ENCODE measurements around the gene PKD1L1.

The PKD1L1 gene

GRCh38 chr7:47818796-47819606, 129.3 kb downstream of the PKD1L1 start:
- H3K9me3 Mint-ChIP-seq = no peaks in the 10 kb centered on the region
- H3K27ac Mint-ChIP-seq = no peak overlapping the region
- no peaks in the 10 kb centered on the region for H3K27me3 Mint-ChIP-seq
- peak; percentile 61 for ATAC-seq
- no peak overlapping the region for H3K4me3 Mint-ChIP-seq
- no peaks in the 10 kb centered on the region for H3K4me1 Mint-ChIP-seq
- H3K36me3 Mint-ChIP-seq = no peaks in the 10 kb centered on the region

GRCh38 chr7:47817917-47818316, 130.3 kb downstream of the PKD1L1 start:
- H3K4me1 Mint-ChIP-seq = peaks cover 8% of the 10 kb centered on the region
- H3K27ac Mint-ChIP-seq = no peak overlapping the region
- no peaks in the 10 kb centered on the region for H3K36me3 Mint-ChIP-seq
- H3K9me3 Mint-ChIP-seq = no peaks in the 10 kb centered on the region
- ATAC-seq = no peak
- no peaks in the 10 kb centered on the region for H3K27me3 Mint-ChIP-seq
- no peak overlapping the region for H3K4me3 Mint-ChIP-seq

- Mint-ChIP-seq H3K4me3 (no peak overlapping the region), H3K27ac (no peak overlapping the region), H3K27me3 (no peaks in the 10 kb centered on the region), H3K4me1 (peaks cover 10% of the 10 kb centered on the region), H3K9me3 (no peaks in the 10 kb centered on the region), H3K36me3 (no peaks in the 10 kb centered on the region)
- ATAC-seq = no peak
These were observed 131.6 kb downstream of the PKD1L1 start for GRCh38 chr7:47816647-47817046.

- Mint-ChIP-seq H3K27me3 (no peaks in the 10 kb centered on the region), H3K27ac (no peak overlapping the region), H3K4me1 (peaks cover 18% of the 10 kb centered on the region), H3K36me3 (no peaks in the 10 kb centered on the region), H3K9me3 (no peaks in the 10 kb centered on the region), H3K4me3 (no peak overlapping the region)
- no peak for ATAC-seq
These were observed 132.4 kb downstream of the PKD1L1 start for GRCh38 chr7:47815867-47816266.

- no peaks in the 10 kb centered on the region for H3K9me3 Mint-ChIP-seq
- H3K27ac Mint-ChIP-seq = no peak overlapping the region
- no peaks in the 10 kb centered on the region for H3K27me3 Mint-ChIP-seq
- H3K4me3 Mint-ChIP-seq = no peak overlapping the region
- ATAC-seq = no peak
- H3K4me1 Mint-ChIP-seq = peaks cover 26% of the 10 kb centered on the region
- no peaks in the 10 kb centered on the region for H3K36me3 Mint-ChIP-seq
These were observed 133.2 kb downstream of the PKD1L1 start for GRCh38 chr7:47814905-47815613.

GRCh38 chr7:47813620-47814260, 134.5 kb downstream of the PKD1L1 start:
- no peak for ATAC-seq
- H3K27ac Mint-ChIP-seq = no peak overlapping the region
- peaks cover 28% of the 10 kb centered on the region for H3K4me1 Mint-ChIP-seq
- no peaks in the 10 kb centered on the region for H3K27me3 Mint-ChIP-seq
- no peak overlapping the region for H3K4me3 Mint-ChIP-seq
- H3K9me3 Mint-ChIP-seq = no peaks in the 10 kb centered on the region
- no peaks in the 10 kb centered on the region for H3K36me3 Mint-ChIP-seq

GRCh38 chr7:47812429-47813136, 135.7 kb downstream of the PKD1L1 start:
- ATAC-seq = no peak
- no peaks in the 10 kb centered on the region for H3K27me3 Mint-ChIP-seq
- no peak overlapping the region for H3K27ac Mint-ChIP-seq
- peaks cover 38% of the 10 kb centered on the region for H3K4me1 Mint-ChIP-seq
- no peak overlapping the region for H3K4me3 Mint-ChIP-seq
- no peaks in the 10 kb centered on the region for H3K9me3 Mint-ChIP-seq
- H3K36me3 Mint-ChIP-seq = no peaks in the 10 kb centered on the region

GRCh38 chr7:47811632-47812380, 136.5 kb downstream of the PKD1L1 start:
- Mint-ChIP-seq H3K4me3 (no peak overlapping the region), H3K36me3 (no peaks in the 10 kb centered on the region), H3K27me3 (no peaks in the 10 kb centered on the region), H3K9me3 (no peaks in the 10 kb centered on the region), H3K4me1 (peaks cover 45% of the 10 kb centered on the region), H3K27ac (no peak overlapping the region)
- no peak for ATAC-seq

GRCh38 chr7:47809387-47809786, 138.9 kb downstream of the PKD1L1 start:
- Mint-ChIP-seq H3K4me3 (no peak overlapping the region), H3K36me3 (no peaks in the 10 kb centered on the region), H3K4me1 (peaks cover 46% of the 10 kb centered on the region), H3K9me3 (no peaks in the 10 kb centered on the region), H3K27ac (no peak overlapping the region), H3K27me3 (no peaks in the 10 kb centered on the region)
- ATAC-seq = no peak

- peak overlapping the region; percentile 28 for H3K27ac Mint-ChIP-seq
- no peak overlapping the region for H3K4me3 Mint-ChIP-seq
- no peak for ATAC-seq
- no peaks in the 10 kb centered on the region for H3K36me3 Mint-ChIP-seq
- no peaks in the 10 kb centered on the region for H3K9me3 Mint-ChIP-seq
- H3K4me1 Mint-ChIP-seq = peaks cover 42% of the 10 kb centered on the region
- no peaks in the 10 kb centered on the region for H3K27me3 Mint-ChIP-seq
These were observed 139.9 kb downstream of the PKD1L1 start for GRCh38 chr7:47808321-47808720.

GRCh38 chr7:47807756-47808155, 140.5 kb downstream of the PKD1L1 start:
- Mint-ChIP-seq H3K27me3 (no peaks in the 10 kb centered on the region), H3K36me3 (no peaks in the 10 kb centered on the region), H3K4me3 (no peak overlapping the region), H3K9me3 (no peaks in the 10 kb centered on the region), H3K27ac (peak overlapping the region; percentile 46), H3K4me1 (peaks cover 38% of the 10 kb centered on the region)
- ATAC-seq = peak; percentile 71

GRCh38 chr7:47807126-47807525, 141.1 kb downstream of the PKD1L1 start:
- Mint-ChIP-seq H3K4me1 (peaks cover 38% of the 10 kb centered on the region), H3K4me3 (no peak overlapping the region), H3K27ac (peak overlapping the region; percentile 46), H3K27me3 (no peaks in the 10 kb centered on the region), H3K9me3 (no peaks in the 10 kb centered on the region), H3K36me3 (no peaks in the 10 kb centered on the region)
- no peak for ATAC-seq

- Mint-ChIP-seq H3K27me3 (no peaks in the 10 kb centered on the region), H3K4me1 (peaks cover 36% of the 10 kb centered on the region), H3K9me3 (no peaks in the 10 kb centered on the region), H3K36me3 (no peaks in the 10 kb centered on the region), H3K27ac (peak overlapping the region; percentile 46), H3K4me3 (no peak overlapping the region)
- ATAC-seq = no peak
These were observed 141.6 kb downstream of the PKD1L1 start for GRCh38 chr7:47806701-47807103.

GRCh38 chr7:47804767-47805545, 143.3 kb downstream of the PKD1L1 start:
- peaks cover 19% of the 10 kb centered on the region for H3K4me1 Mint-ChIP-seq
- no peaks in the 10 kb centered on the region for H3K36me3 Mint-ChIP-seq
- H3K27ac Mint-ChIP-seq = no peak overlapping the region
- H3K4me3 Mint-ChIP-seq = no peak overlapping the region
- no peaks in the 10 kb centered on the region for H3K9me3 Mint-ChIP-seq
- H3K27me3 Mint-ChIP-seq = no peaks in the 10 kb centered on the region
- no peak for ATAC-seq

Measured in stimulated activated memory B cell treated with anti-CD40 and anti-IgM and Interleukin-4, amounts not matched to agents 10 μg/mL and 1 μg/mL and 100 μg/mL, for 72 hours (primary cell).